DLD1 (cell line): ENCODE data around the gene SELPLG.
"Not testable (repeated sequence)": the region's sequence is repeated elsewhere in the genome, so short reads cannot be mapped to it uniquely, and the experiment has no call there.

Source experiments
- in situ Hi-C: cut with HindIII; loops from 2 replicates; pipeline ENCODE4 v1.10.0; 2017; ENCODE audit warnings: low sequenced_read_pairs

SELPLG gene

DNA sequence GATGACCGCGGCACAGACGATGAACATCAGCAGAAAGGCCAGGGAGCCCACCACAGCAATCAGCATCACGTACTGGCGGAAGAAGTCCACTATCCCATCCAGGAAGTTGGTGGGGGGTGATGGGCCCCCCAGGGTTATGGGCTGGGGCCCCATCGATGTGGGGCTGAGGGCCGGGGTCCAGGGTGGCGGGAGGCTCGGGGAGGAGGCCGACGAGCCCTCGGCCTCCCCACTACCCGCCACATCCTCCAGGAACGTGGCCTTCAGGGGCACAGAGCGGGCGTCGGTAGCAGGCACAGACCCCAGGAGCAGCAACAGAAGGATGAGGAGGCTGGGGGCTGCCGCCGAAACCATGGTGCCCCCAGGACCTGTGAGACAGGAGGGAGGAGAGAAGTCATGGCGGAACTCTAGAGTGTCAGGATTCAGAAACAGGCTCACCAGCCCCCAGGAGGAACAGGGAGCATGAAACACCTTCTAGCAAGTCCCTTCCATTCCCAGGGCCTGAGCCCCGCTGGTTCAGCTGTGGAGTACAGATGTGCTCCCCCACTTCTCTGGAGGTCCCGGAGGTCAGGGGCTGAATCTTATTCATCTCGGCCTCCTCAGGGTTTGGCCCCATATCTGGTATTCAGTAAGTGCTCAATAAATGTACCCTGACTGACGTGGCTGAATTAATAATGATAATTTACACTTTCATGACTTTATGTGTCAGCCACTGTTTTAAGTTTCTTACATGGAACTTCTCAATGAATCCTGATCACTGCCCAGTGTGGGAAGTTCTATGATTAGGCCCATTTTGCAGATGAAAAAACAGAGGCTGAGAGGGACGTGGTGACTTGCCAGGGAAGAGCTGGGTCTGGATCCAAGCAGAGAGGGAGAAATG, 41.4 kb downstream of the SELPLG start:
- in situ Hi-C loops = no loop called here

DNA sequence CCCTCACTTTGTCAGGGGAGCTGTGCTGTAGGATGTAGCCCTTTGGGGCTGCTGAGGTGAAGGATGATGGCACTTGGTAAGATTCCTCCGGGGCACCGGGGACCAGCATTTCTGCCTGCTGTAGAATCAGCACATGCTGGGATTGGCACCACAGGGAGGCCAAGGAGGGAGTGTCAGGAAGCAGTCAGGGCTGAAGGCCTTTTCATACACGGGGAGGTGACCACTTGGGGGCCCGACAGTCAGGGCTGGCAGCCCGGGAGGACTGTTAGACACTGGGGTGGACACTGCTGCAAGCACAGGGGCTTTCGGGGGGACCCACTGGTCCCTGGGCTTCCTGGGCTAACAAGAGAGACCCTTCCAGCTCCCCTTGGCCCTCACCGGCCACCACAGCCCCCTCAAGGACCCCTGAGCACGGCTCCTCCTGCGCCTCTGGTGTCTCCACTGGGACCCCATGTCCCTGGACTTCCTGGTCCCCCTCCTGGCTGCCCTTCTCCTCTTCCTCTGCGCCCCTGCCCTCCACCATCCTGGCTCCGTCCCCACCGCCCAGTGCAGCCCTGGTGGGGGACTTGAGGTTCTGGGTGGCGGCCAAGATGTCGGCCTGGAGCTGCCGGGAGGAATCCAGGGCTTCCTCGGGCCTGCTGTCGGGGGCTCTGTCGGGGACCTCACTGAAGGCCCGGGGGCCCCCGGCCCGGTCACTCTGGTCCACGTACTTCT, 42.3 kb downstream of the SELPLG start:
- in situ Hi-C loops = no loop called here

DNA sequence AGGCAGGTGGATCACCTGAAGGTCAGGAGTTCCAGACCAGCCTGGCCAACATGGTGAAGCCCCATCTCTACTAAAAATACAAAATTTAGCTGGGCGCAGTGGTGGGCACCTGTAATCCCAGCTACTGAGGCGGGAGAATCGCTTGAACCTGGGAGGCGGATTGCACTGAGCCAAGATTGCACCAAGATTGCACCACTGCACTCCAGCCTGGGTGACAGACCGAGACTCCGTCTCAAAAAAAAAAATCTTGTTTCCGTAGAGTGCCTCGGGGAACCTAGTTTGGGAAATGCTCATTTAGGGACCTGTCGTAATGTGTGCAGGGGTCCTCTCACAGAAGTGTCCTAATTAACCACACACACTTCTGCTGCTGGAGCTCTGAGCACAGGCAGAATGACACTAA, 43.2 kb downstream of the SELPLG start:
- in situ Hi-C loops = not testable (repeated sequence)

DNA sequence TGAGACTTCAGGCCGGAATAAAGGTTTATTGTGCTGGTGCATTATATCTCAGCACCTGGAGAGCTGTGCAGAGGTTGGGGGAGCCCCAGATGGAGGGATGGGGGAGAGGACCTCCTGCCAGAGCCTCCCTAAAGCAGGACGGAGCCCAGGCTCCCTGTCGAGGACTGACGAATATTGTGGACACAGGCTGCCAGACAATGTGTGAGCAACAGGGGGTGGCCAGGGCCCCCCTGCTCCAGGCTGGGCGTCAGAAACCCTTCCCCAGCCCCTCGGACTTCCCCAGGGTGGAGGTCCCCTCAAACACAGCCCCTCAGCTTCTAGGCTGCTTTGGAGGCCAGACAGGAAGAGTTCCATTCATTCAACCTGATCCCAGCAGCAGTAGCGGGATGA, 43.9 kb downstream of the SELPLG start:
- in situ Hi-C loops = no loop called here

DNA sequence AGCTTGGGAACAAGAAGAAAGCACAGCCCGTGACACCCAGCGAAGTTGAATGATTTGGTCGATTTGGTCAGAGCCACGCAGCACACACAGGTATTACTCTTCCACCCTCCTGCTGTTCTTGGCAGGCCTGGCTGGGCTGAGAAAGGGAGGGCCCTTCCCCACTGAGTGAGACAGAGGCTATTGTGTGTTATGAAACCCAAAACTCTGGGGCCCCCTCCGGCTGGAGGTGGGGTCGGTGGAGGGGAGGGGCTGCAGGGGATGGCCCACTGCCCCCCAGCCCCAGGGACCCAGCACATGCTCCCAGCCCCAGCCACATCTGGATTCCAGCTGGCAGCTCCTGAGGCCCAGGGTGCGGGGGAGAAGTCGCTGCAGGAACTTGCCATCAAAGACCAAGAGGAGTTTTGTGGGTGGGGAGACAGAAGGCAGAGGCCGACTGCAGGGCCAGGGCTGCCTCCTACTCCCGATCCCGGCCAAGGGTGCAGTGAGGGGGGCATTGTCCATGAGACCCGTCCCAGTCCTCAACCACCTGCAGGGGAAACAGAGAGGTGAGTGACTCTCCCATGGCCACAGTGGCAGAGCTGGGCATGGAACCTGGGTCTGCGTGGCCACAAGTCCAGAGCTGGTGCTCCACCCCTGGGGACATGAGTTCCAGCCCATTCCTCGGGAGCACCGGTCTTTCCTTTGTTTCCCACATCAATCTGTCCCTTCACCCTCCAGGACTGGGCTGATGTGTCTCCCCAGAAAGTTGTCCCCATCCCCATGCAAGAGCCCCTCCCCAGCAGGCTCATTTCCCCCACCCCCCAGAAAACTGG, 44.5 kb downstream of the SELPLG start:
- in situ Hi-C loops = no loop called here

DNA sequence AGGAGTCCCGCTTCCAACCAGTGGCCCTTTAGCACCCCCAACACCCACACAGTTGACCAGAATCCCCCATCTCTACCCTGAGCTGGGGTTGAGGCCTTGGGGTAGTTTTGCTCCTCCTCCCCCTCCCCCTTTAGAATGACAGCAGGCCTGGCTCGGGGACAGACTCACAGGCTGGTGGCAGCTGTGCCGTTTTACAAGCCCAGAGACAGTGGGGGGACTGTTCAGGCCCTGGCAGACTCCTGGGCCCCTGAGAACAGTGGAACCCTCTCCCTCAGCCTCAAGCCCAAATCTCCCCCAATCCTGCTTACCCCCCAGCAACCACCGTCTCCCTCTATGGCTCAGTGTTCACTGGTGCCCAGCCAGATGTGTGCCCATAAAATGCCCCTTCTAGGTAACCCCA, 45.9 kb downstream of the SELPLG start:
- in situ Hi-C loops = no loop called here

DNA sequence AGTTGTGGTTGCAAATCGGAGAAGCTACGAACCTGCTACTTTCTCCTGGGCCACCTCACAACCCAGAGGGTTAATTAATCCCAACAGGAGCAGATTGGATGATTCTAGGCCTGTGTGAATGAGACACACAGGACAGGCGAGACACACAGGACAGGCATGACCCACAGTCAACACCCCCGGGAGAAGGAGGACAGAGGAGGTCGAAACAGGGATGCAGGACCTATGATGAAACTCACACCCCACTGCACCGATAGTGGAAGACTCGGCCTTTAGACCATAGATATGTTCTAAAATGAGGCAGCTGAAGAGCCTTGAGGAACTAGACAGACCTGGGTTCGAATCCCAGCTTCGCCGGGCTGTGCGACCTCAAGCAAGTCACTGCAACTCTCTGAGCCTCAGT, 47.4 kb downstream of the SELPLG start:
- in situ Hi-C loops = no loop called here

DNA sequence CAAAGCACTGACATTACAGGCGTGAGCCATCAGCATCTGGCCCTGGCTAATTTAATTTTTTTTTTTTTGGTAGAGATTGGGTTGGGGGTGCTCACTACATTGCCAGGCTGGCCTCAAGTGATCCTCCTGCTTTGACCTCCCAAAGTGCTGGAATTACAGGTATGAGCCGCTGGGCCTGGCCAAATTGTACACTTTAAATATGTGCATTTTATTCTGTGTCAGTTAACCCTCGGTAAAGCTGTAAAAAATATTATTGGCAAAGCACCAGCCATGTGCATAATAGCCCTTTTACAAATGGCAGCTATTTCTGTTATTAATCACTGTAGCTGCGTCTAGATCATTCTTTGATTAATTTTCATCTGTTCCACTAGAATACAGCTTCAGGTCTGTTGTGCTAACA, 47.8 kb downstream of the SELPLG start:
- in situ Hi-C loops = no loop called here

DNA sequence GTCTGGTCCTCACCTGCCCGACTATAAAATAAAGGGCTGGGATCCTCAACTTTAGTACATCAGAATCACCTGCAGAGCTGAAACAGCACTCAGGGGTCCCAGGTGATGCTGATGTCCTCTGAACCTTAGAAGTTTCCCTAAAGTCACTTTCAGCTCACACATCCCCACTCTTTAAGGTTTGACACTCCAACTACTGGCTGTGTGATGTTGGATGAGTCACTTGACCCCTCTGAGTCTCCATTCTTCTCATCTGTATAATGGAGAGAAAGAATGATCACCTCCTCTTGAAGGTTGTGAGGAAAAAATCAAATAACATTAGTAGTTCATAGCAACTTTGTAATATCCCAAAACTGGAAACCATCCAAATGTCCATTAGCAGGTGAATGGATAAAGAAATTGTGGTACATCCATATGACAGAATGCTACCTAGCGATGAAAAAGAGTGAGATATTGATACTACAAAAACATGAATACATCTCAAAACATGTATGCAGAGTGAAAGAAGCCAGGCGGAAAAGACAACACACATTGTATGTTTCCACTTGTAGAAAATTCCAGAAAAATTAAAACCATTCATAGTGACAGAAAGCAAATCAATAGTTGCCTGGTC, 49.1 kb downstream of the SELPLG start:
- in situ Hi-C loops = no loop called here

DNA sequence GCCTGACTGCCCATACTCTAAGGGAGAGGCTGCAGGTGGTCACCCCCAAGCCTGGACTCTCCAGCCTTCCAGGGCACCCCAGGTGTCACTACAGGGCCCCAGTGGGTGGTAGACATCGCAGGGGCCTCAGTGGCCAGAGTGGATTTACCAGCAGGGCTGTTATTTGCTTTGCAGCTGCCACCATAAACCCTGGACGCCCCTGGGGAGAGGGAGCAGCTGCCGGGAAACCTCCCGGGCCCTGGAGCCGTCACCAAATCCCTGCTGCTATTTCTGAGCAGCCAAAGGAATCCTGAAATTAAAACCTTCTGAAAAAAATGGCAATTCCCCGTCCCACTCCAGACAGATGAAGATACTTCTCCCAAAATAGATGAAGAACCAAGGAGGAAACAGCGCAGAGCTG, 49.7 kb downstream of the SELPLG start:
- in situ Hi-C loops = no loop called here

DNA sequence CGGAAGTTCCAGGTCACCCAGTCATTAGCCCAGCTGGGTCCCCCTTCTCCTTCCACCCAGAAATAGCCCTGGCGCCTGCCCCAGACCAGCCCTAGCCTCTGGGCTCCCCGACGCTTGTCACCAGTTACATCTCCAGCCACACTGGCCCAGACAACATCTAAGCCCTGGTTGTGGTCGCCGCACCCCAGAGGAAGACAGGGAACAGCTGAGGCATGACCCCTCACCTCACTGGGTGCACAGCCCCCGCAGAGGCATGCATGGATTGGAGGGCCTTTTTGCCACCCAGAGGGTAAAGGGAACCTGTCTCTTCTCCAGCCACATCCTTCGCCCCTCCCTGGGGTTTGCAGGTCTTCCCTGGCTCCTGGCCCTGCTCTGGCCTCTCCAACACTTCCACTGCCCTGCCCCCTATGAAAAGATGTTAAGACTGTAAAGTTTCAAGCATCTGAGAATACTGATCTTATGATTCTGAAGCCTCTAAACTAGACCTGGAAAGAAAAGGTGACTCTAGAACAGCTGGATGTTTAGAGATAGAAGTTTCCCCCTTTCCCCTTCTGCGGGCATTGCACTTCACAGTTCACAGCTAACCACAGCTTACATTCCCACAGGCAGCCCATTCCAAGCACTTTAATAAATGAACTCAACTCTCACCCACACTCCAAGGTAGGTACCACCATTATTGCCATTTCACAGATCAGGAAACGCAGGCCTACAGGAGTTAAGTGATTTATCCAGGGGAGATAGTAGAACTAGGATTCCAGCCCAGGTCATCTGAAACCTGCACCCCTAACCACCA, 50.5 kb downstream of the SELPLG start:
- in situ Hi-C loops = no loop called here

DNA sequence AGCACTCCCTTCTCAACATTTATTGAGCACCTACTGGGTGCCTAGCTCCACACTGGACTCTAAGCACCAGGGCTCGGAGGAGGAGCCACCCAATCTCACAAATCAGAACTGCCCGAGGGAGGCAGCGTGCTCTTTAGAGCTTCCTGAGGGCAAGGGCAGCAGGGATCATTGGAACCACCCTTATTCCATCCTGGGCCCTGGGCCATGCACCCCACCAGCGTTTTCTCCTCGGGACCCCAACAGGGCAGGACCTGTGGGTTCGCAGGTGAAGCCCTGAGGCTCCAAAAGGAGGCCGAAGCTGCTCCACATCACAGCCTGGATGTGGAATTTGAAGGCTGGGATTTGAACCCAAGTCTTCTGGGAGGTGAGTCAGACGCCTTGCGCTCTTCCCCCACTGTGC, 51.2 kb downstream of the SELPLG start:
- in situ Hi-C loops = no loop called here

DNA sequence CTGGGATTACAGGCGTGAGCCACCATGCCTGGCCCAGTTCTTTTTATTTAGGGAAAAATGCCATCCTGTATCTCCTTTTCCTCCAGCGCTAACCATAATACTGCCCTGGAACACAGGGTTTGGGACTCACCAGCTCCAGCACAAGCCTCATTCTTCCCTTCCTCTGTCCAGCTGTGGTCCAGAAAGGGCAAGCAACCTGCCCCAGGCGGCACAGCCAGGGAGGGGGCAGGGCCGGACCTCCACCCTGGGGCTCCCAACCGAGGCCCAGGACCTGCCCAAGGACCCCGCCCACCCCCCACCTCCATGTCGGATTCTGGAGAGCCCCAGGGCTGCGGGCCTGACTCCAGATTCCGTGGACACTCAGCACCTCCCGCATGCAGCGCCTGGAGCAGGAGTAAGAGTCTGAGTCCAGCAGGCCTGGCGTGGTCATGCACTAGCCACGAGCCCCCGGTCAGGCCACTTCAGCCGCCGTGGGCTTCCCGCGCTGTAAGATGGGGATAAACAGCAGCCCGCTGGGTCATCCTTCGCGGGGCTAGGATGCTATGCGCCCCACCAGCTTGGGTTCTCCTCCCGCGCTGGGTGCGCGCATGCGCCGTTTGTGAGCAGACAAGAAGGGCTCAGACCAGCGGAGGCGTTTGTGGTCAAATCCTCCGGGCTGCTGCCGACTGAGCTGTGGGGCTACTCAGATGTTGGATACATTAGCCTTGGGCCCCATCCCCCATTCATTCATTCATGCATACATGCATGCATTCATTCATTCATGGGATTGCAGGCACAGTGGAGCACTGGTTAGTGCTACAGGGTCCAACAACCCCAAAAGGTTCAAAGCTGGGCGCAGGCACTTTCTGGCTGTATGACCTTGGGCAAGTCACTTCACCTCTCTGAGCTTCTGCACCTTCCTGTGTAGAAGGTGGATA, 52.1 kb downstream of the SELPLG start:
- in situ Hi-C loops = no loop called here

DNA sequence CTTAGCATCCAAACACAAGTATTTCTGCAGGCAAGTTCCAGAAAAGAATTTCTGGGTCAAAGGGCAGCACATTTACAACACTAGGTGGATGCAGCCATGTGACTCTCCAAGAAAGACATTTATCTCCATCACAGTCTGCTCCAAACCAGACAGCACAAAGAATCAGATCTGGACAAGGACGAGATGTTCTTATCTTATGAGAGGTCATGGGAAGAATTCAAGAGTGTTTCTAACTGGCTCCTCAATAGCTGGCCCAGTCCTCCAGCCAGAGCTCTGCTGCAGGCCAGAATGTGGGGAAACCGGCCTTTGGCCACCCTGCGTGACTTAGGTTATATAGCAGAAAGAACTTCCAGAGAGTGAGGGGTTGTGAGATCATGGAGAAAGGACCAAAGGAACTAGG, 53.2 kb downstream of the SELPLG start:
- in situ Hi-C loops = no loop called here

DNA sequence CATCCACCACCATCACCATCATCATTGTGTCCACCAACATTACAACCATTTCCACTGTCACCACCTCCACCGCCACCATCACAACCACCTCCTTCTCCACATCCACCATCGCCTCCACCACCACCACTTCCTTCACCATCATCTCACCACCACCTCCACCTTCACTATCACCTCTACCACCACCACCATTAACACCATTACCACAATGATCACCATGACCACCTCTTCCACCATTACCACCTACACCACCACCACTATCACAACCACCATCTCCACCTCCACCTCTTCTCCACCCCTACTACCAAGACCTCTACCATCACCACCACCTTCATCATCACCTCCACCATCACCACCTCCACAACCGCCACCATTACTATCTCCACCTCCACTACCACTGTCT, 54.9 kb downstream of the SELPLG start:
- in situ Hi-C loops = no loop called here

DNA sequence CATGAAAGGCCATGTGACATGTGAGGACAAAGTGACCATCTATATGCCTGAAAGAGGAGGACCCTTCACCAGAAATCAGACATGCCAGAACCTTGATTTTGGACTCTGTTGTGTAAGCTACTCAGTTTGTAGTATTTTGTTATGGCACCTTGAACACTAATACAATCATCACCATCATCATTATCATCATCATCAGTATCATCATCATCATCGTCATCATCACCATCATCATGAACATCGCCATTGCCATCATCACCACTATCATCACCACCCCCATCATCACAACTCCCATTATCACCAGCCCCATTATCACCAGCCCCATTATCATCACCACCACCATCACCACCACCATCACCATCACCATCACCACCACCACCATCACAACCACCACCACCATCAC, 55.4 kb downstream of the SELPLG start:
- in situ Hi-C loops = no loop called here

DNA sequence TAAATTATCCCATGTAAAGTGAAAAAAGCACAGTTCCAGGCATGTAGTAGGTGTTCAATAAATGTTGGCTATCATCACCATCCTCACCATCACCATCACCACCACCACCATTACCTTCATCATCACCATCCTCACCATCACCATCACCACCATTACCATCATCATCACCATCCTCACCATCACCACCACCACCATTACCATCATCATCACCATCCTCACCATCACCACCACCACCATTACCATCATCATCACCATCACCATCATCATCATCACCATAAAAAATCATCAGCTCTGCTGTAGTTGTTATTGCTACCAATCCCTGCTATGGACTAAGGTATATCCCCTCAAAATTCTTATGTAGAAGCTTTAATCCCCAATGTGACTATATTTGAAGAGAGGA, 56.2 kb downstream of the SELPLG start:
- in situ Hi-C loops = no loop called here

DNA sequence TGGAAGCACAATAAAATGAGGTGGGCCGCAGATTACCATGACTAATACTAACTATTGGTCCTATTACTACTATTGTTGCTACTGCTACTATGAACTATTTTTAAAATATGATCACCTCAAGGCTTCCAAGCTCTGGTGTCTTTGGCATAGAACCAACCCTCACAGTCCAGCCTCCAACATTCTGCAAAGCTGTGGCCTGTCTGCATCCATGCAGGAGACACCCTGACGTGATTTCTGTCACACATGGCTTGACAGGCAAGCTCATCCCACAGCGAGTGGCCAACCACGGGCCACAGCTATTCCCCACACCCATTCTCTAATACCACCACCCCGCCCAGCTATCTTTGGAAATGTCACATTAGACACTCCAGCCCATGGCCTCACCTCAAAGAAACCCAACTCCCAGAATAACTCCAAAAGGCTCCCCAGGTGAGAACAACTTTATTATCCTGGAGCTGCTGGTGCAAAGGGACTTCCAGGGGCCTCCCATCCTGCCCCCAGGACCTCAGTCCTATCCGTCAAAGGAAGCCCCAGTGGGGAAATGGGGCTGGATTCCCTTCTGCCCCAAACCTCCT, 56.9 kb downstream of the SELPLG start:
- in situ Hi-C loops = no loop called here
